ENCODE measurements around the gene CCL25. TPM values are rescaled to one million over a fixed set of nuclear protein-coding genes. Genes with fewer than 3 reads are reported as not detected.

The CCL25 gene
- total and polyA plus RNA-seq, 2 experiments from 2014 or later = 0.52 to 0.73 TPM

DNA sequence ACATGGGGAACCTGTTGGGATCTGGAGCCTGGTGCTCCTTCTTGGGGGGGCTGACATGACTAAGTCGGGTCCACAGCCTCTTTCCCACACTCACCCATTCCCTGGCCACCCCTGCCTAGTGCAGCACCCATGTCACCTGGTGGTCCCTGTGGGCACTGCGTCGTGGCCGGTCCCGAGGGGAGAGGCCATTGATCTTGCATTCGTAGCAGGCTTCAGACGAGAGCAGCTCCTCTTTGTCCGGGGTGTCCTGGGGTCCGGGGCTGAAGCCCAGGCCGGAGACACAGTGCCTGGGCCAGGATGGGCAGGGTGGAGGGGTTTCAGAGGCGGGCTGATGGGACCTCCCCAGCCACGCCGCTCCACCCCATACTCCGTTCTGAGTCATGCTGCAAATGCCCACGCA is 19.4 kb downstream of the CCL25 start:
- Histone ChIP-seq H3K9me2 (ENCODE audit: insufficient read depth) (no peaks in the 10 kb centered on the region), H4K20me1 (replicated peaks; ENCODE audit: insufficient read depth) (no peaks in the 10 kb centered on the region), H3K4me3 (no peak overlapping the region), H3F3A (replicated peaks; ENCODE audit: low read depth) (0 out of 2 replicates have a peak, but pooled peaks cover 12% of the 10 kb centered on the region), H3K27me3 (ENCODE audit: insufficient read depth) (no peaks in the 10 kb centered on the region), H3K27ac (ENCODE audit: low read depth) (no peak overlapping the region), H3K36me3 (ENCODE audit: insufficient read depth) (peaks cover 4% of the 10 kb centered on the region; the same call in 1 of the 2 replicates), H3K79me2 (replicated peaks; ENCODE audit: insufficient read depth) (no peaks in the 10 kb centered on the region), H3K4me2 (no peak overlapping the region), H2AFZ (no peak overlapping the region), H3K4me1 (ENCODE audit: insufficient read depth) (no peaks in the 10 kb centered on the region)
- Mint-ChIP-seq H3K27me3 (ENCODE audit: insufficient read depth, low read depth, poor library complexity) (peaks cover 14% of the 10 kb centered on the region), H3K36me3 (ENCODE audit: low read depth) (peaks cover 73% of the 10 kb centered on the region), H3K4me3 (no peak overlapping the region), H3K9me3 (peaks cover 28% of the 10 kb centered on the region), H3K4me1 (no peaks in the 10 kb centered on the region), H3K27ac (no peak overlapping the region)
- DNase-seq (ENCODE audit: low spot score) (peak; percentile 34), ATAC-seq (peak; percentile 67)
- TF ChIP-seq POLR2AphosphoS5 (IDR thresholded peaks at IDR 0.05; ENCODE audit: low read depth) = no peak
- TF ChIP-seq NANOG (IDR thresholded peaks at IDR 0.05; ENCODE audit: borderline replicate concordance) = no peak
- no peak for TF ChIP-seq ZNF331 (CRISPR knock-in tag; IDR thresholded peaks at IDR 0.05; ENCODE audit: low read depth)
- no peak for TF ChIP-seq ZNF114 (CRISPR knock-in tag; IDR thresholded peaks at IDR 0.05)
- TF ChIP-seq EZH2 (IDR thresholded peaks at IDR 0.05; ENCODE audit: low read depth, unreplicated experiment) = no peak
- TF ChIP-seq, protein P1, sequence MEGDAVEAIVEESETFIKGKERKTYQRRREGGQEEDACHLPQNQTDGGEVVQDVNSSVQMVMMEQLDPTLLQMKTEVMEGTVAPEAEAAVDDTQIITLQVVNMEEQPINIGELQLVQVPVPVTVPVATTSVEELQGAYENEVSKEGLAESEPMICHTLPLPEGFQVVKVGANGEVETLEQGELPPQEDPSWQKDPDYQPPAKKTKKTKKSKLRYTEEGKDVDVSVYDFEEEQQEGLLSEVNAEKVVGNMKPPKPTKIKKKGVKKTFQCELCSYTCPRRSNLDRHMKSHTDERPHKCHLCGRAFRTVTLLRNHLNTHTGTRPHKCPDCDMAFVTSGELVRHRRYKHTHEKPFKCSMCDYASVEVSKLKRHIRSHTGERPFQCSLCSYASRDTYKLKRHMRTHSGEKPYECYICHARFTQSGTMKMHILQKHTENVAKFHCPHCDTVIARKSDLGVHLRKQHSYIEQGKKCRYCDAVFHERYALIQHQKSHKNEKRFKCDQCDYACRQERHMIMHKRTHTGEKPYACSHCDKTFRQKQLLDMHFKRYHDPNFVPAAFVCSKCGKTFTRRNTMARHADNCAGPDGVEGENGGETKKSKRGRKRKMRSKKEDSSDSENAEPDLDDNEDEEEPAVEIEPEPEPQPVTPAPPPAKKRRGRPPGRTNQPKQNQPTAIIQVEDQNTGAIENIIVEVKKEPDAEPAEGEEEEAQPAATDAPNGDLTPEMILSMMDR (conservative IDR thresholded peaks at IDR 0.05; ENCODE audit: low read depth in 2 of 2) = peak in 1 of 2 experiments; percentile 47; a peak in 3 of 4 replicates

DNA sequence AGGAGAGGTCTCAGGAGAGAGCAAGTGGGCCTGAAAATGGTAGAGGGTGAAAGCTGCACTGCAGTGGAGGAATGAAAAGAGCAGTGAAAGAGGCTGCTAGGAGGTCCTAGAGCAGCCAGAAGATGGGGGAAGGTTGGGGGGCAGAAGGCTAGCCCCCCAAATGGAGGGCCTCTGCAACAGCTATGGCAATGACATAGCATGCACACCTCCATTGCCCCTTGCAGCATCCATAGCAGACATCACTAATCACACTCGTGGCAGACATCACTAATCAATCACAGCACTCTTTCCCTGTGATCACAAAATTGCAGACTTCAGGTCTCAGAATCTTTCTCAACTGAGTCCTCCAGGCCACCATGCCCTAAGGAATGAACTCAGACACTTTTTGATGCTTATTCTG is 21.9 kb downstream of the CCL25 start:
- peaks cover 21% of the 10 kb centered on the region for H3K9me3 Mint-ChIP-seq
- TF ChIP-seq POLR2AphosphoS5 (IDR thresholded peaks at IDR 0.05; ENCODE audit: low read depth) (no peak), STAT1 (IDR thresholded peaks at IDR 0.05; ENCODE audit: unreplicated experiment) (no peak), NANOG (IDR thresholded peaks at IDR 0.05; ENCODE audit: borderline replicate concordance) (no peak), EZH2 (IDR thresholded peaks at IDR 0.05; ENCODE audit: low read depth, unreplicated experiment) (no peak), EZH2phosphoT487 (IDR thresholded peaks at IDR 0.05; ENCODE audit: unreplicated experiment) (no peak), ZNF331 (CRISPR knock-in tag; IDR thresholded peaks at IDR 0.05; ENCODE audit: low read depth) (no peak), CREB1 (CRISPR knock-in tag; IDR thresholded peaks at IDR 0.05; ENCODE audit: low read depth) (no peak), ZNF114 (CRISPR knock-in tag; IDR thresholded peaks at IDR 0.05) (no peak), JUNB (IDR thresholded peaks at IDR 0.05; ENCODE audit: unreplicated experiment) (no peak)
- TF ChIP-seq, protein P2, sequence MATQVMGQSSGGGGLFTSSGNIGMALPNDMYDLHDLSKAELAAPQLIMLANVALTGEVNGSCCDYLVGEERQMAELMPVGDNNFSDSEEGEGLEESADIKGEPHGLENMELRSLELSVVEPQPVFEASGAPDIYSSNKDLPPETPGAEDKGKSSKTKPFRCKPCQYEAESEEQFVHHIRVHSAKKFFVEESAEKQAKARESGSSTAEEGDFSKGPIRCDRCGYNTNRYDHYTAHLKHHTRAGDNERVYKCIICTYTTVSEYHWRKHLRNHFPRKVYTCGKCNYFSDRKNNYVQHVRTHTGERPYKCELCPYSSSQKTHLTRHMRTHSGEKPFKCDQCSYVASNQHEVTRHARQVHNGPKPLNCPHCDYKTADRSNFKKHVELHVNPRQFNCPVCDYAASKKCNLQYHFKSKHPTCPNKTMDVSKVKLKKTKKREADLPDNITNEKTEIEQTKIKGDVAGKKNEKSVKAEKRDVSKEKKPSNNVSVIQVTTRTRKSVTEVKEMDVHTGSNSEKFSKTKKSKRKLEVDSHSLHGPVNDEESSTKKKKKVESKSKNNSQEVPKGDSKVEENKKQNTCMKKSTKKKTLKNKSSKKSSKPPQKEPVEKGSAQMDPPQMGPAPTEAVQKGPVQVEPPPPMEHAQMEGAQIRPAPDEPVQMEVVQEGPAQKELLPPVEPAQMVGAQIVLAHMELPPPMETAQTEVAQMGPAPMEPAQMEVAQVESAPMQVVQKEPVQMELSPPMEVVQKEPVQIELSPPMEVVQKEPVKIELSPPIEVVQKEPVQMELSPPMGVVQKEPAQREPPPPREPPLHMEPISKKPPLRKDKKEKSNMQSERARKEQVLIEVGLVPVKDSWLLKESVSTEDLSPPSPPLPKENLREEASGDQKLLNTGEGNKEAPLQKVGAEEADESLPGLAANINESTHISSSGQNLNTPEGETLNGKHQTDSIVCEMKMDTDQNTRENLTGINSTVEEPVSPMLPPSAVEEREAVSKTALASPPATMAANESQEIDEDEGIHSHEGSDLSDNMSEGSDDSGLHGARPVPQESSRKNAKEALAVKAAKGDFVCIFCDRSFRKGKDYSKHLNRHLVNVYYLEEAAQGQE (IDR thresholded peaks at IDR 0.05; ENCODE audit: unreplicated experiment) = no peak
- TF ChIP-seq, protein P1 (conservative IDR thresholded peaks at IDR 0.05; ENCODE audit: low read depth in 2 of 2) = no peak
- TF ChIP-seq, protein P3, sequence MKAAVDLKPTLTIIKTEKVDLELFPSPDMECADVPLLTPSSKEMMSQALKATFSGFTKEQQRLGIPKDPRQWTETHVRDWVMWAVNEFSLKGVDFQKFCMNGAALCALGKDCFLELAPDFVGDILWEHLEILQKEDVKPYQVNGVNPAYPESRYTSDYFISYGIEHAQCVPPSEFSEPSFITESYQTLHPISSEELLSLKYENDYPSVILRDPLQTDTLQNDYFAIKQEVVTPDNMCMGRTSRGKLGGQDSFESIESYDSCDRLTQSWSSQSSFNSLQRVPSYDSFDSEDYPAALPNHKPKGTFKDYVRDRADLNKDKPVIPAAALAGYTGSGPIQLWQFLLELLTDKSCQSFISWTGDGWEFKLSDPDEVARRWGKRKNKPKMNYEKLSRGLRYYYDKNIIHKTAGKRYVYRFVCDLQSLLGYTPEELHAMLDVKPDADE (IDR thresholded peaks at IDR 0.05) = no peak

More for the DNA sequence above, 21.9 kb downstream of the CCL25 start:
- Mint-ChIP-seq H3K27me3 (ENCODE audit: insufficient read depth, low read depth, poor library complexity) (peaks cover 14% of the 10 kb centered on the region), H3K27ac (no peak overlapping the region), H3K4me3 (no peak overlapping the region), H3K36me3 (ENCODE audit: low read depth) (peaks cover 67% of the 10 kb centered on the region), H3K4me1 (no peaks in the 10 kb centered on the region)
- ATAC-seq = no peak
- Histone ChIP-seq H3K4me2 (no peak overlapping the region), H2AFZ (no peak overlapping the region), H3K4me1 (ENCODE audit: insufficient read depth) (no peaks in the 10 kb centered on the region), H3K27me3 (ENCODE audit: insufficient read depth) (no peaks in the 10 kb centered on the region), H4K20me1 (replicated peaks; ENCODE audit: insufficient read depth) (no peaks in the 10 kb centered on the region; the same call in 1 of the 2 replicates), H3F3A (replicated peaks; ENCODE audit: low read depth) (0 out of 2 replicates have a peak, but pooled peaks cover 4% of the 10 kb centered on the region), H3K4me3 (no peak overlapping the region), H3K36me3 (ENCODE audit: insufficient read depth) (peaks cover 4% of the 10 kb centered on the region; the same call in 1 of the 2 replicates), H3K27ac (ENCODE audit: low read depth) (no peak overlapping the region), H3K9me2 (ENCODE audit: insufficient read depth) (no peaks in the 10 kb centered on the region), H3K79me2 (replicated peaks; ENCODE audit: insufficient read depth) (no peaks in the 10 kb centered on the region)
- no peak for DNase-seq (ENCODE audit: low spot score)
